NCI-H524 (cell line): Measurements from ENCODE around the gene ESPL1.
A peak's percentile ranks its signal among the peaks of the same experiment; 100 is the strongest.

Experiments used
- DNase-seq, 2 experiments: peaks; one replicate each; lab custom pipeline; 2025; lab: John Stamatoyannopoulos, UW

ESPL1 gene

GRCh38 chr12:53231921-53232645, 36.0 kb upstream of the ESPL1 start, which contains the start of gene RARG:
Gene RARG (minus strand): TSS chr12:53232209. CDS start chr12:53227545, 4,664 bp downstream.
- no peak for DNase-seq

GRCh38 chr12:53232646-53233461, 35.2 kb upstream of the ESPL1 start:
- DNase-seq, result no peak

- DNase-seq, result no peak
Observed at GRCh38 chr12:53233671-53234121, 34.4 kb upstream of the ESPL1 start.

GRCh38 chr12:53234271-53234914, 33.7 kb upstream of the ESPL1 start:
- no peak for DNase-seq

DNA sequence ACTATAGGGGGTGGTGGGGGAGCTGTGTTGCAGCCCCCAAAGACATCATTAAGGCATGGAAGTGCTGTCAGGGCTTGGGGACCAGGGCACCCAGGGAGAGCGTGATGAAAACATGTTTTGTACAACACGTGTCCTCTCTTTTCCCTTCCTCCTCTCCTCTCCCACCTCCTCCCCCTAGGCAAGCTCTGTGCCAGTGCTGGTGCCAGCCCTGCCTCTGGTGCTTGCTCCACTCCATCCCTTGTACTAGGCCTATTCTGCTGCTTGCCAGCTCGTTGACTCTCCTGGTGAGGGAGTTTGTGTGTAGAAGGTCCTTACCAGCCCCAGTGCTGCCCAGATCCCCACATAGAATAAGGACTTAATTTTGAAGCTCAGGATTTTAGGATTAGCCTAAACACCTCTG, 32.9 kb upstream of the ESPL1 start:
- DNase-seq, result no peak

DNA sequence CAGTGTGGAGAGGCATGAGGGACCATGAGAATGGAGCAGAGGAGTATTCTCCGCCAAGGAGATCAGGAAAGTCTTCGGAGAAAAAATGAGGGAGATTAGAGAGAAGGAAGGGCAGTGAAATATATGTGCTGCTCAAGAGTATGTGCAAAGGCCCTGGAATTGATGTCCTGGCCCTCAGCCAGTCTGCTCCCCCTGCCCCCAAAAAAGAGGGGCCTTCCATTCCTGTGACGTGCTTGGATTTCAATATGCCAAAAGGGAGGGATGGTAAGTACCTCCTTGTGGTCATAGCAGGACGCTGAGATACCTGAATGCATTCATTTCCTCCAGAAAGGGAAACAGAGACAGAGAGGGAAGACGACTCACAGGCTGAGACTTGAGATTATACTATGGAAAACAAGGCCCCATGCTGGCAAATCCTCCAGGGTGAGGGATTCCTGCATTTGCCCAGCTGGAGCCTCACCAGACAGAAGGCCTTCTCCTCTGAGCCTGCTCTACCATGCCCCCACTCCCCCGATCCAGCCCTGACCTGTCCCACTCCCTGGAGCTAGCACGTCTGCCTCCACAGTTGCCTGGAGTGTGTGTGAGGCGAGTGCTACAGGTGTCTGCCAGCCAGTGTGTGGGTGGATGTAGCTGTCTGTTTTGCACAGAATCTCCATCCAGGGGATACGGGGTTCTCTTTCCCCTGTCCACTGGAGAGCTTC, 32.2 kb upstream of the ESPL1 start:
- DNase-seq, result no peak

DNA sequence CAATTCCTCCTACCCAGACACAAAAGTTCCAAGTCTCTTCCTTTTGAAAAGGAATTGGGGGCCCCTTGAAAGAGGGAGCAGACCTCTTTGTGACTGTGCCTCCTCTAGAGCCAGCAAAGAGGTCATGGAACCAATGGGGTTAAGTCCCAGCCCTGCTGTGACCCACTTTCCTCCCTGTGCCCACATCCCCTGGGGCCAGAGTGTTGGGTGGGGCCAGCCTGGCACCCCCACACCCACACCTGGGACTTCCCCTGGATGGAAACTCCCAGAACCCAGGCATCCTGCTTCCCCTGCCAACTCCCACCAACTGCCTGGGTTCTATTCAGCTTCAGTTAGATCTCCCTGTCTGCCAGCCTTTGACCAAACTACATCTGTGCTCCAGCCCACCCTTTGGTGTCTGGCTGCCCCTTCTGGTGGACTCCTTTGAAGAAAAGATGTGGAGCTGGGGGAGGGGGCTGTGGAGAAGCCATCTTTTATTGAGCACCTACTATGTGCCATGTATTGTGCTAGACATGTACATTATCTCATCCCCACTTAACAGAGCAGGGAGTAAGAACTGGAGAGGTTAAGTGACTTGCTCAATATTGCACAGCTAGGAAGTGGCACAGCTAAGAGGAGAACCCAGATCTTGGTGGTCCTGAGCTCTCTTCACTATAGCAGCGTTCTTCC, 31.5 kb upstream of the ESPL1 start:
- DNase-seq, result no peak

DNA sequence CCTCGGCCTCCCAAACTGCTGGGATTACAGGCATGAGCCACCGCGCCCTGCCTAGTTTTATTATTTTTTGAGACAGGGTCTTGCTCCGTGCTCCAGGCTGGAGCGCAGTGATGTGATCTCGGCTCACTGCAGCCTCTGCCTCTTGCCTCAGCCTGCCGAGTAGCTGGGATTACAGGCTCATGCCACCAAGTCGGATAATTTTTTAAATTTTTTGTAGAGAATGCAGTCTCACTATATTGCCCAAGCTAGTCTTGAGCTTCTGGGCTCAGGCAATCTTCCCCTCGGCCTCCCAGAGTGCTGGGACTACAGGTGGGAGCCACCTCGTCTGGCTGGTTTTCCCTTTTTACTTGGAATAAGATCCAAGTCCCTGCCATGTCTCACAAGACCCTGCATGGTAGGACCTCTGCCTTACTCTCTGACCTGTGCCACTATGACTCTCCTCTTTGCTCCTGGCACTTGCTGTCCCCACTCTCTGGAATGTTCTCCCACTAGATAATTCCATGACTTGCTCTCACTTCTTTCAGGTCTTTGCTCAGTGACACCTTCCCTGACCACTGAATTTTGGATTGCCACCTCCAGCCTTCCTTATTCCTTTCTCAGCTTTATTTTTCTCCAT, 28.3 kb upstream of the ESPL1 start:
- no peak for DNase-seq

DNA sequence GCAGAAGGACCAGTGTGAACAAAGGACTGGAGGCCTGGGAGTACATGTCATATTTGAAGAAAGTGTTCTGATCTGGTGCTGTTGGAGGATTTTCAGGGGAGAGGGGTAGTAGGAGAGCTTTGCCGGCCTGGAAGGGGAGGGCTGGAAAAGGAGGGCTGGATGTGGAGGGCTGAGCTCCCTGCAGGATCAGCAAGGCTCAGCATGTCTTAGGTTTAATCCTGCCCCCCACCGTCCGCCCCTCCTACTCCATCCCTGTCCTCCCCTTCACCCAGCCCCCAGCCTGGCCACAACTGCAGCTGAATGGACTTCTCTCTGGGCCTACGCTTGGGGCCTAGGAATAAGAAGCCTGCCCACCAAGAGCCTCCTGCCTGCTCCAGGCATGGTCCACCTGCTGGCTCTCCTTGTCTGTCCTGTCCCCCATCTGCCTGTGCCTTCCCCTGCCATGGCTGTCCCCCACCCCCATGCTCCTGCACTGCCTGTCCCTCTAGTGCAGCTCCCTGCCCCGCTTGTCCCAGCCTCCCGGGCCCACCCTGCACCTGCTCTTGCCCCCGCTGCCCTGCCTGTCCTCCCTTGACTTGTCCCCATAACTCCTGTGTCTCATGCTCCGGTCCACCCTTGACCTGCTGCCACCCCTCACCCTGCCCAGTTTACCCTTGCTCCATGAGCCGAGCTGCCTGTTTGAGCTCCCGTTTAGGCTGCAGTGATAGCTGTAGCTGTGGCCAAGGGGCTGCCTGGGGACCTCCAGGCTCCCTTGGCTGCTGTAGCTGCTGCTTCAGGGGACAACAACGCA, 26.3 kb upstream of the ESPL1 start:
- DNase-seq, result no peak

DNA sequence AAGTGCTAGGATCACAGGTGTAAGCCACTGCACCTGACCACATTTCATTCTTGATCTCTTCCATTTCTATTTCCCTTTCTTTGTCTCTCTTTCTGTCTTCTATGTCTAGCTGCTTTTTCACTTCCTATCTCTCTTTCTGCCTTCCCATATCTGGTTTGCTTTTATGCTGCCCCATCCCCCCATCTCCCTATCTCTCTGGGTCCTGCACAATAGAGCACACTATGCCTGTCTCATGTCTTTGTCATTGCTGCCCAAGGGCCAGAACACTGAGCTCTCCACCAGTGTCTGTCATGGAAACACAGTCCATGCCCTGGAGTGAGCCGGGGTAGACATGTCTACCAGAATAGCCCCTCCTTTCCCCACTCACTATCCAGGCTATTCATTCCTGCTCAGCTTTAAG, 23.8 kb upstream of the ESPL1 start:
- DNase-seq, result no peak

GRCh38 chr12:53245286-53245685, 22.8 kb upstream of the ESPL1 start:
- DNase-seq, result no peak

- peak; percentile 43 to 75 for DNase-seq
Observed at GRCh38 chr12:53251477-53252348, 16.4 kb upstream of the ESPL1 start.

DNA sequence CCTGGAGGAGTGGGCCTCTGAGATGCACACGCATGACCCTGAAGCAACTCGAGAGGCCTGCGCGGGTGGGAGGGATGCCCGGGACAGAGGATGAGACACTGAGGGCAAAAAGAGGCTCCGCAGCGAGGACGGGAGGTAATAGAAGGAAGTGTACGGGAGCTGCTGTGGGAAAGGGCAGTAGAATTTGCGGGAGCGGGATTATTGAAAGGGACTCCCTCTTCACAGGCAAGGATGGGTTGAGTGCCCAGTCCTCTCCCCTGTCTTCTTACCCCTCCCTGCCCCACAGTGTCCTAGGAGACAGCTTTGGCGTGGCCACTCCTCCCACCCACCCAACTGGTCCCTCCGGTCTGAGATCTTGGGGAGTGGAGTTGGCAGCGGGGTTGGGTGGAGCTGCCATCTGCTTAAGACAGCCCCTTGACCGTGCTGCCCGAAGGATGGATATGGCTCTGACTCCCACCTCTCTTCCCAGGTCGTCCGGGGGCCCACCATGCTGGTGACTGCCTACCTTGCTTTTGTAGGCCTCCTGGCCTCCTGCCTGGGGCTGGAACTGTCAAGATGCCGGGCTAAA, 15.7 kb upstream of the ESPL1 start:
- peak in 1 of 2 experiments; percentile 36 for DNase-seq

DNA sequence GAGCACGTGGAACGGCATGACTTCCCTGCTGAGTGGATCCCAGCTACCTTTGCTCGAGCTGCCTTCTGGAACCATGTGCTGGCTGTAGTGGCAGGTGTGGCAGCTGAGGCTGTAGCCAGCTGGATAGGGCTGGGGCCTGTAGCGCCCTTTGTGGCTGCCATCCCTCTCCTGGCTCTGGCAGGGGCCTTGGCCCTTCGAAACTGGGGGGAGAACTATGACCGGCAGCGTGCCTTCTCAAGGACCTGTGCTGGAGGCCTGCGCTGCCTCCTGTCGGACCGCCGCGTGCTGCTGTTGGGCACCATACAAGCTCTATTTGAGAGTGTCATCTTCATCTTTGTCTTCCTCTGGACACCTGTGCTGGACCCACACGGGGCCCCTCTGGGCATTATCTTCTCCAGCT, 14.8 kb upstream of the ESPL1 start:
- no peak for DNase-seq

- no peak for DNase-seq
Observed at GRCh38 chr12:53254816-53255545, 13.1 kb upstream of the ESPL1 start.

DNA sequence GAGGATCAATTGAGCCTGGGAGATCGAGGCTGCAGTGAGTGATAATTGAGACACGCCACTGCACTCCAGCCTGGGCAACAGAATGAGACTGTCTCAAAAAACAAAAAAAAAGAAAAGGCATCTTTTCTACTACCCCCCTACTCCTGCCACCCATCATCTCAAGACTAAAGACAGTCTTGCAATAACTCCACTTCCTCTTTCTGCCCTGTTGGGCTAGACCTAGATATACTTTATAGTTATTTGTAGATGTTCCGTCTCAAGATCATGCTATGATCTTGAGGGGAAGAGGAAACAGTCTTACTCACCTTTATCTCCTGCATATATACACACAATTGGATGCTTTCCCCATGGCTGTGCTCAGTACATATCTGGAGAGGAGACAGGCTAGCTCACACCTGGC, 12.1 kb upstream of the ESPL1 start:
- no peak for DNase-seq

DNA sequence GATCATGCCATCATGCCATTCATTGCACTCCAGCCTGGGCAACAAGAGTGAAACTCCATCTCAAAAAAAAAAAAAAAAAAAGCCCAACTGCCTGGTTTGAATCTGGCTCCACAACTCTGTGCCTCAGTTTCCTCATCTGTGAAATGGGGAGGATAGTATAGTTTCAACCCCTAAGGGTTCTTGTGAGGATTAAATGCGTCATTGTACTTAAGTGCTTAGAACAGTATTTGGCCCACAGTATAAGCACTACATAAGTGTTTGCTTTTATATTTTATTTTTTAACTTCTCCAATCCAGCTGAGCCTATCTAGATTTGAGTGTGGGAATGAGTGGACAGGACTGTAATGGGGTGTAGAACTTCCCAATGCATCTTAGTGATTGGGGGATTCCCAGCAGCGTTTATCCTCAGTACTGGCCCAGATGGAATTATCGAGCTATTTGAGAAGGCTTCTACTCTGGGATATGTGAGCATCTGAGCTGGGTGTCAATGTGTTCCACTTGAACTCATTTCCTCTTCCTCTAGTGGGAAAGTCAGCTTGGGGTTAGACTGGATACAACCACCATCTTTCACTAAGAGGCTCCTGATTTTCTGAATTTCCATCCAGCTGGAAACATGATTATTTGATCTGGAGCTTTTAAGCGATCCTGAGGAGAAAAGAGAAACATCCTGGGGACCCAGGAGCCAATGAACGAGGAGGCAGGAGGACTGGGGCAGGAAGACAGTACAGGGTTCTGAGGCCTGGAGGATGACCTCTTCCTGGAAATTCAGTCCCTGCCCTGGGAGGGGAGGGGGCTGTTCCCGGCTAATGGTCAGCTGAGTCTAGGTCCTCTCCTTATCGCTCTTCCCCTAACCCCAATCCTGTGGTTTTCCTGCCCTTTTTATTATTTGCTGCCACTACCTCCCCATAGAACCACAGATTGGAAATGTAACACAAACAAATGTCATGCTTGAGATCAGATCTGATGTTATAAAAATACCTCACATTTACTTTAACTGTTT, 9.3 kb upstream of the ESPL1 start:
- DNase-seq, result peak in 1 of 2 experiments; percentile 10
